Glutamatergic neuron (in vitro differentiated cells): ENCODE results near the gene IL1RAP. TPM values are rescaled to one million over a fixed set of nuclear protein-coding genes. Genes with fewer than 3 reads are reported as not detected.

Experiments
- DNase-seq: peaks from one replicate; pipeline ENCODE4 v3.0.0; 2022
- H3K27ac Mint-ChIP-seq: one replicate; pipeline ENCODE4 v1.8.0; 2020; ENCODE audit warnings: mild to moderate bottlenecking, mixed read lengths, inconsistent platforms; ENCODE audit not compliant: unreplicated experiment
- H3K27me3 Mint-ChIP-seq: one replicate; pipeline ENCODE4 v1.8.0; 2020; ENCODE audit warnings: mild to moderate bottlenecking, moderate library complexity, mixed read lengths, inconsistent platforms; ENCODE audit not compliant: unreplicated experiment
- H3K36me3 Mint-ChIP-seq: one replicate; pipeline ENCODE4 v1.8.0; 2020; ENCODE audit warnings: mild to moderate bottlenecking, mixed read lengths, inconsistent platforms; ENCODE audit not compliant: unreplicated experiment
- H3K4me1 Mint-ChIP-seq: one replicate; pipeline ENCODE4 v1.8.0; 2020; ENCODE audit warnings: mild to moderate bottlenecking, low read depth, mixed read lengths, inconsistent platforms; ENCODE audit not compliant: unreplicated experiment
- H3K4me3 Mint-ChIP-seq: one replicate; pipeline ENCODE4 v1.8.0; 2020; ENCODE audit warnings: mild to moderate bottlenecking, mixed read lengths, inconsistent platforms; ENCODE audit not compliant: unreplicated experiment
- H3K9me3 Mint-ChIP-seq: one replicate; pipeline ENCODE4 v1.8.0; 2020; ENCODE audit warnings: mild to moderate bottlenecking, moderate library complexity, mixed read lengths, inconsistent platforms; ENCODE audit not compliant: unreplicated experiment
- CTCF ChIP-seq: fragments of 200-600 bp; sonication (generic); IDR thresholded peaks from one replicate; pipeline ENCODE4 v1.5.0; 2021; ENCODE audit not compliant: partially characterized antibody, unreplicated experiment
- total RNA-seq: library from RNA; stranded (reverse); fragmentation: NEBNext Ultra II Directional; extraction: Animal tissue kit (Norgen Biotek cat#: 25700); gene quantifications from one replicate; pipeline ENCODE4 v1.2.1, GENCODE V29; 2021; ENCODE audit not compliant: unreplicated experiment

Gene IL1RAP
- total RNA-seq, 1 donor from 2014 or later: 0.37 TPM

GRCh38 chr3:190498293-190498692 lies 15.6 kb upstream of the IL1RAP start:
- Mint-ChIP-seq H3K4me3 (no peak overlapping the region), H3K36me3 (no peaks in the 10 kb centered on the region), H3K27ac (no peak overlapping the region), H3K4me1 (peaks cover 10% of the 10 kb centered on the region), H3K27me3 (no peaks in the 10 kb centered on the region), H3K9me3 (no peaks in the 10 kb centered on the region)
- TF ChIP-seq CTCF: no peak
- no peak for DNase-seq

- Mint-ChIP-seq H3K36me3 (no peaks in the 10 kb centered on the region), H3K27ac (no peak overlapping the region), H3K27me3 (no peaks in the 10 kb centered on the region), H3K9me3 (no peaks in the 10 kb centered on the region), H3K4me3 (no peak overlapping the region), H3K4me1 (peaks cover 10% of the 10 kb centered on the region)
- no peak for DNase-seq
- no peak for TF ChIP-seq CTCF
Measured at GRCh38 chr3:190499122-190499521, 14.8 kb upstream of the IL1RAP start.

- Mint-ChIP-seq H3K27me3 (no peaks in the 10 kb centered on the region), H3K4me3 (no peak overlapping the region), H3K27ac (no peak overlapping the region), H3K36me3 (no peaks in the 10 kb centered on the region), H3K4me1 (peaks cover 10% of the 10 kb centered on the region), H3K9me3 (no peaks in the 10 kb centered on the region)
- no peak for TF ChIP-seq CTCF
- no peak for DNase-seq
Measured at GRCh38 chr3:190502946-190503345, 10.9 kb upstream of the IL1RAP start.

- H3K9me3 Mint-ChIP-seq: no peaks in the 10 kb centered on the region
- H3K4me3 Mint-ChIP-seq: no peak overlapping the region
- no peak for TF ChIP-seq CTCF
- DNase-seq: no peak
- no peaks in the 10 kb centered on the region for H3K27me3 Mint-ChIP-seq
- no peaks in the 10 kb centered on the region for H3K4me1 Mint-ChIP-seq
- no peak overlapping the region for H3K27ac Mint-ChIP-seq
- H3K36me3 Mint-ChIP-seq: no peaks in the 10 kb centered on the region
Measured at GRCh38 chr3:190504354-190505125, 9.3 kb upstream of the IL1RAP start.

GRCh38 chr3:190505381-190506003 lies 8.4 kb upstream of the IL1RAP start:
- H3K9me3 Mint-ChIP-seq: no peaks in the 10 kb centered on the region
- H3K36me3 Mint-ChIP-seq: no peaks in the 10 kb centered on the region
- no peaks in the 10 kb centered on the region for H3K27me3 Mint-ChIP-seq
- no peak for DNase-seq
- no peak for TF ChIP-seq CTCF
- no peaks in the 10 kb centered on the region for H3K4me1 Mint-ChIP-seq
- H3K4me3 Mint-ChIP-seq: no peak overlapping the region
- H3K27ac Mint-ChIP-seq: no peak overlapping the region
